Measurements from ENCODE around the gene EHD3.

EHD3 gene

GRCh38 chr2:31270131-31270530 lies 36.2 kb downstream of the EHD3 start:
- no peaks in the 10 kb centered on the region for H3K4me1 ChIP-seq (ENCODE audit: insufficient read depth, low read length, severe bottlenecking)
- H3K4me2 ChIP-seq (ENCODE audit: low read length): no peak overlapping the region

GRCh38 chr2:31270822-31271231 lies 36.9 kb downstream of the EHD3 start:
- H3K4me2 ChIP-seq (ENCODE audit: low read length): no peak overlapping the region
- no peak for TF ChIP-seq CTCF (IDR thresholded peaks at IDR 0.05; ENCODE audit: low read length)
- no peak for TF ChIP-seq EZH2 (IDR thresholded peaks at IDR 0.05; ENCODE audit: borderline replicate concordance, low read length)
- H3K79me2 ChIP-seq (ENCODE audit: insufficient read depth, low read length): no peaks in the 10 kb centered on the region
- no peaks in the 10 kb centered on the region for H3K4me1 ChIP-seq (ENCODE audit: insufficient read depth, low read length, severe bottlenecking)
- H3K9ac ChIP-seq (ENCODE audit: low read length): no peak overlapping the region
- H3K9me2 ChIP-seq (ENCODE audit: low read depth, low read length): no peaks in the 10 kb centered on the region
- H2AFZ ChIP-seq (ENCODE audit: low read length): no peak overlapping the region
- no peaks in the 10 kb centered on the region for H3K36me3 ChIP-seq (ENCODE audit: insufficient read depth, low read length)
- 0 out of 2 replicates have a peak, but pooled peaks cover 3% of the 10 kb centered on the region for H3K27me3 ChIP-seq (ENCODE audit: insufficient read depth, low read length)
- no peak overlapping the region for H3K27ac ChIP-seq (ENCODE audit: low read depth, low read length, poor library complexity, severe bottlenecking)
- no peaks in the 10 kb centered on the region for H4K20me1 ChIP-seq (ENCODE audit: insufficient read depth, low read length)
- H3K4me3 ChIP-seq (ENCODE audit: low read depth, low read length, poor library complexity, severe bottlenecking): no peak overlapping the region
- H3F3A ChIP-seq (ENCODE audit: insufficient read depth, low read length): no peaks in the 10 kb centered on the region
- no peaks in the 10 kb centered on the region for H3K9me3 ChIP-seq (ENCODE audit: low read length)

More at GRCh38 chr2:31270131-31270530, 36.2 kb downstream of the EHD3 start:
- Histone ChIP-seq H3K27ac (ENCODE audit: low read depth, low read length, poor library complexity, severe bottlenecking) (no peak overlapping the region), H3K9me2 (ENCODE audit: low read depth, low read length) (no peaks in the 10 kb centered on the region), H3K9ac (ENCODE audit: low read length) (no peak overlapping the region), H3K4me3 (ENCODE audit: low read depth, low read length, poor library complexity, severe bottlenecking) (no peak overlapping the region), H3K27me3 (ENCODE audit: insufficient read depth, low read length) (0 out of 2 replicates have a peak, but pooled peaks cover 3% of the 10 kb centered on the region), H3F3A (ENCODE audit: insufficient read depth, low read length) (no peaks in the 10 kb centered on the region), H3K79me2 (ENCODE audit: insufficient read depth, low read length) (no peaks in the 10 kb centered on the region), H2AFZ (ENCODE audit: low read length) (no peak overlapping the region), H3K9me3 (ENCODE audit: low read length) (no peaks in the 10 kb centered on the region), H4K20me1 (ENCODE audit: insufficient read depth, low read length) (no peaks in the 10 kb centered on the region), H3K36me3 (ENCODE audit: insufficient read depth, low read length) (no peaks in the 10 kb centered on the region)
- no peak for TF ChIP-seq EZH2 (IDR thresholded peaks at IDR 0.05; ENCODE audit: borderline replicate concordance, low read length)
- TF ChIP-seq CTCF (IDR thresholded peaks at IDR 0.05; ENCODE audit: low read length): no peak

- Histone ChIP-seq H3K9ac (ENCODE audit: low read length) (no peak overlapping the region), H3K4me2 (ENCODE audit: low read length) (no peak overlapping the region), H4K20me1 (ENCODE audit: insufficient read depth, low read length) (no peaks in the 10 kb centered on the region), H3K4me1 (ENCODE audit: insufficient read depth, low read length, severe bottlenecking) (no peaks in the 10 kb centered on the region), H3K9me2 (ENCODE audit: low read depth, low read length) (no peaks in the 10 kb centered on the region), H3F3A (ENCODE audit: insufficient read depth, low read length) (no peaks in the 10 kb centered on the region), H3K9me3 (ENCODE audit: low read length) (no peaks in the 10 kb centered on the region), H3K79me2 (ENCODE audit: insufficient read depth, low read length) (no peaks in the 10 kb centered on the region), H2AFZ (ENCODE audit: low read length) (no peak overlapping the region), H3K36me3 (ENCODE audit: insufficient read depth, low read length) (no peaks in the 10 kb centered on the region), H3K27ac (ENCODE audit: low read depth, low read length, poor library complexity, severe bottlenecking) (no peak overlapping the region), H3K27me3 (ENCODE audit: insufficient read depth, low read length) (no peaks in the 10 kb centered on the region), H3K4me3 (ENCODE audit: low read depth, low read length, poor library complexity, severe bottlenecking) (no peak overlapping the region)
- TF ChIP-seq CTCF (IDR thresholded peaks at IDR 0.05; ENCODE audit: low read length) (no peak), EZH2 (IDR thresholded peaks at IDR 0.05; ENCODE audit: borderline replicate concordance, low read length) (no peak)
These were observed 37.9 kb downstream of the EHD3 start for GRCh38 chr2:31271851-31272267.

Data from OCI-LY1 (cell line).